SIG-M5 (cell line): ENCODE data around the gene GJB2.
"Not testable (repeated sequence)": the region's sequence is repeated elsewhere in the genome, so short reads cannot be mapped to it uniquely, and the experiment has no call there.

Experiments used
- DNase-seq: peaks from one replicate; lab custom pipeline; 2025; lab: John Stamatoyannopoulos, UW

Gene GJB2

GRCh38 chr13:20165417-20166257 lies 27.1 kb downstream of the GJB2 start:
- DNase-seq = no peak

DNA sequence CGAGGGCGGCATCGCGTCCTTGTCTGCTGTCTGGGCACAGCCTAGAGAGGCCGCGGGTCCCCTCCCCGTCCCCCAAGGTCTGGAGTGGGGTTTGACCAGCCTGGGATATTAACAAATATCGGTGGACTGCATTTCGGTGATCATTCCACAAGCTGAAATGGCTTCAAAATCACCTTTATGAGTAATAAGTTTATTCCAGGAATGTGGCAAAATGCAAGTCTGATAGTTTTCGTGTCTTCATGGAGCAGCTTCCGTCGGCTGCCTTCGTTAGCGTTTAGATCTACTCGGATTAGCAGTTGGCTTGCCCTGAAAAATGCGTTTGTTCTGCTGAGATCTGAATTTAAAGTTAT lies 30.8 kb downstream of the GJB2 start:
- no peak for DNase-seq

DNA sequence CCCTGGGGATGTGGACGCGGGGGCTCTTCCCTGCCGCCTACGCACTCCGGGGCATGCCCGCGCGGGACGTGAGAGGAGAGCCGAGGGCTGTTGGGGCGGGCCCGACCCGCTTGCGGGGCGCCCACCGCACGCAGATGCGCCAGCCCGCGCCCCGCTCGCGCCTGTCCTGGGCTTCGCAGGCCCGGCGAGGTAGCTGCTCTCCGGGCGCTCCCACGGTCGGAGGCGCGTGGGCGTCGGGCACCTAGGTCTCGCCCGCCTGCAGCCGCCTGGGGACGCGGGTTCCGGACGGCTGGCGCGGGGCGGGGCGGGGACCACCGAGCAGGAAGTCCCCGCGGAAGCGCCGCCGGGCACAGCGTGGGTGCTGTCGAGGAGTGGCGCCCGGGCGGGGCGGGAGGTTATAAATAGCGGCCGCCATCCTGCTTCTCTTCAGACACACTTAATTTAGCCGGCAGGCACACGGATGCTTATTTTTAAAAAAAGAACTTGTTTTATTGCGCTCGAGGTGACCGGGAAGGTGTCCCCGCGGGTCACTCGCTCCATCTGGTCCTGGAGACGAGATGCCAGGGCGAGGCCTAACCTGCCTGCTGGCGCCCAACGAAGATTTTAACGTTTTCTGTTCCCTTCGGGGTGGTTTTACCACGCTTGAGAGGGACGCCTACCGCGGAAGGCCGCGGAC lies 31.3 kb downstream of the GJB2 start:
- no peak for DNase-seq

- no peak for DNase-seq
Observed at GRCh38 chr13:20160306-20161274, 32.1 kb downstream of the GJB2 start, which contains the start of gene GJA3. TSS of gene GJA3 (minus strand) at chr13:20161052. CDS start at chr13:20143288, 17,764 bp downstream.

DNA sequence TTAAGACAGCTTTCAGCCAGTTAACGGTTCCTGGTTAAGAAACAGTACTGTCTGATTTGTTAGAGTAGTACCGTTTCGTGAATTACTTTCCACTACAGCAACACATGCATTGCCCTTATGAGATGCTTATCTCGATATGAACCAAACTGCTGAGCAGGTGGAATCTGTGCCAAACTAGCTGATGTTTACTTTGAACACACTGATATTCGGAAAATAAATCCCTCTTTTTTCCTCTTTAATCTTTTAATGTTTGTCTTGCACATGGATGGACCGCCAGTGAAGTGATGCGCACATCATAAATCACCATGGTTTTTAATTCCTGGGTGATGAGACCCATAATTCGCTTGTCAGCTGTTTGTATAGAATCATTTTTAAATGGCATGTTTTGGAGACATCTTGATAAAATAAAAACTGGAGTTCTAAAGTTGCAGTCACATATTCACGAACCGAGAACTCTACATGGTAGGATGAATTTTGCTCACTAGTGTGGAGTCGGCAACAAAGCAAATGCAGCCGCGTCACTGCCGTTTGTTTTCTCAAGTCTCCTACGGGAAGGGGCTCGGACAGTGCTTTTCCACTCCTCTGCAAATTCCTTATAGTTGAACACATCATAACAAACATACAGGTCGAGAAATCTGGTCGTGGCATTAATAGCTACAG lies 33.0 kb downstream of the GJB2 start:
- no peak for DNase-seq

DNA sequence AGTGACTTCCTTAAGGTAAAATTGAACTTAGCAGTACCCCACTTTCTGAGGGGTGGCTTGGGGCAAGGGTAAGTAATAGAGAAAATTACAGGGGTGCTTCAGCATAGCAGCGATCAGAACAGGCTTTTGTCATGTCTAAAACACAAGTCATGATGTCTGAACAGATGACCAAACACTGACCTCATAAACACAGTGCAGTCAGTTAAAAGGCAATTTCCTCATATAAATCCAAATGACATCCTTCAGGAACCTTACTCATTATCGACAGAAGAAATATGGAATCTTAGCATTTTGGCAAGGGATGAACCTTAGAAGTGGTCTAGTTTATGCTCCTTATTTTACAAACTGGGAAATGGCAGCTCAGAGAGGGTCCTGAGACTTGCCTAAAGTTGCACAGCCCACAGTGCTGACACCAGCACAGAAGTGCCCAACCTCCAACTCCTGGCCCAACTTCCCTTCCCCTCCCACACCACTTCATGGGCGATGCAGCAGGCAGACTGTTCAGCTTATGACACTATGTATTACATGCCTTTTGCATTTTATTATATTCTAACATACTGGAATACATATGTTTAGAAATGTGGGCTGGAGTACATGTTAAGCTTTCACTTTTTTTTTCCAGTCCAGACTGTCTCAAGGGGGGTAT lies 35.5 kb downstream of the GJB2 start:
- no peak for DNase-seq

GRCh38 chr13:20156702-20157101 lies 36.0 kb downstream of the GJB2 start:
- DNase-seq = no peak

DNA sequence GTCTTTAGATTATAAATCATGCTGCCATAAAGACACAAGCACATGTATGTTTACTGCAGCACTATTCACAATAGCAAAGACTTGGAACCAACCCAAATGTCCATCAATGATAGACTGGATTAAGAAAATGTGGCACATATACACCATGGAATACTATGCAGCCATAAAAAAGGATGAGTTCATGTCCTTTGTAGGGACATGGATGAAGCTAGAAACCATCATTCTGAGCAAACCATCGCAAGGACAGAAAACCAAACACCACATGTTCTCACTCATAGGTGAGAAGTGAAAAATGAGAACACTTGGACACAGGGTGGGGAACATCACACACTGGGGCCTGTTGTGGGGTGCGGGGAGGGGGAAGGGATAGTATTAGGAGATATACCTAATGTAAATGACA lies 39.4 kb downstream of the GJB2 start:
- DNase-seq = not testable (repeated sequence)

- DNase-seq = no peak
Observed at GRCh38 chr13:20151612-20152011, 41.1 kb downstream of the GJB2 start.

DNA sequence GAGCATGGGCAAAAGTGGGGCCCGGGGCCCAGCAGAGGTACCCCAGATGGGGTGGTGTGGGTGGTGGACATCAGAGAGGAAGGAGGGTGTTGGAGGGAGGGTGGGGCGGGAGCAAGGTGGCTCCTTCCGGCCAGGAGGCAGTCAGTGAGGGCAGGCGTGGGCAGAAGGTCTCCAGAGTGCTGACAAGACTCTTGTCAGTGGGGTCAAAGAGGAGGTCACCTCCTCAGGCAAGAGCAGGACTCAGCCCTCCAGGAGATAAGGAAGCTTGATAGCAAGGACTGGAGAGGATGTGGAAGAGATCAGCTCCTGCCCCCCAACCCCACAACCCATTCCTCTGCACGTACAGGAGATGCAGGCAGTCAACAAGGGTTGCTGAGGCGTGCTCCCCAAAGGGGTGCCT lies 41.7 kb downstream of the GJB2 start:
- no peak for DNase-seq

DNA sequence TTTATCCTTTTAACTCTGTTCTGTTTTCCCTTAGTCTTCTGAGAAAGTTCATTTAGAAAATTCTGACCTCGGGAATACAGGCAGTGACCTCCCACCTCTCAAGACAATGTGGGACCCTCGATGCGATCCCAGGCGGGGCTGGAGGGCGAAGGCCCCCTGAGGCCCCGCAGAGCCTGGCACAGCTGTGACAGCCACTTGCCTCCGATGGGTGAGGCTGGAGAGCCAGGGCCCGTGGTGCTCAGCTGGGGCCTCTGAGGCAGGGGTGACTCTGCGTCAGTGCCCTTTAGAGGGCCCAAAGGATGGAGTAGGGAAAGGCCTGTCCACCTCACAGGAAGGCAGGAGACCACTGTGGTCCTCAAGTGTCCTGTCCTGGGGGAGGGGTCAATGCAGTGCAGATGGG lies 42.2 kb downstream of the GJB2 start:
- no peak for DNase-seq

DNA sequence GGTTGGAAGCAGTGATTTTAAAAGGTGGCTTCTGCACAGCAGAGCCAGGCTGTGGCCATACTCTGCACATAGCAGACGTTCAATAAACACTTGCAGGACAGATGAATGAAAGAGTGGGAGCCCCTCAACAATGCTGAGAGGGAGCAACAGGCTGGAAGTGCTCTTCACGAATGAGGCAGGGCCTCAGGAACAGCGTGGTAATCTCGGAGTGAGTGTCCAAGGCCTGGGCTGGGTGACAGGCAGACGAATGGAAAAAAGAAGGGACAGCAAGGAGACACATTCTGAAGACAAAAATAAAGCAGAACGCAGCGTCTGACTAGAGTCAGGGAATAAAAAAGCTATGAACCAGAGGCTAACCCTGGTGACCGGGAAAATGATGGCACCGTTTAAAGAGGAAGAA lies 43.0 kb downstream of the GJB2 start:
- no peak for DNase-seq

- no peak for DNase-seq
Observed at GRCh38 chr13:20148501-20149183, 44.1 kb downstream of the GJB2 start.

DNA sequence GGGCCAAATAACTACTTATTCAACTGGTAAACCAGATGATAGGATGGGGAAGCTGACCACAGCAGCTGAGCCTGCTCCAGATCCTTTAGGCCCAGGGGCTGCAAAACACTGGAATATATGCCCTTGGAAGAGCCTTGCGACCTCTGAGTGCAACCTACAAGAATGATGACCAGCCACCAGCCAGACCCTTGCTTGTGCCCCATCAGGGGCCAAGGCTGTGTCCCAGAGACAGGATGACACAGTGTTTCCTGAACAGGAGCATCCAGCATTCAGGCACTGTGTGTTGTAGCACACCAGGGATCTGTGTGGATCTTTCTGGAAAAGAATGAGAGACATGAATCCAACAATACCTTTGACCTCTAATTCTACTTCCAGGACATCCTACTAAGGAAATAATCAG lies 46.4 kb downstream of the GJB2 start:
- DNase-seq = no peak

GRCh38 chr13:20145521-20145920 lies 47.2 kb downstream of the GJB2 start:
- no peak for DNase-seq

GRCh38 chr13:20144141-20144850 lies 48.4 kb downstream of the GJB2 start:
- no peak for DNase-seq

- no peak for DNase-seq
Observed at GRCh38 chr13:20142927-20143480, 49.7 kb downstream of the GJB2 start.

DNA sequence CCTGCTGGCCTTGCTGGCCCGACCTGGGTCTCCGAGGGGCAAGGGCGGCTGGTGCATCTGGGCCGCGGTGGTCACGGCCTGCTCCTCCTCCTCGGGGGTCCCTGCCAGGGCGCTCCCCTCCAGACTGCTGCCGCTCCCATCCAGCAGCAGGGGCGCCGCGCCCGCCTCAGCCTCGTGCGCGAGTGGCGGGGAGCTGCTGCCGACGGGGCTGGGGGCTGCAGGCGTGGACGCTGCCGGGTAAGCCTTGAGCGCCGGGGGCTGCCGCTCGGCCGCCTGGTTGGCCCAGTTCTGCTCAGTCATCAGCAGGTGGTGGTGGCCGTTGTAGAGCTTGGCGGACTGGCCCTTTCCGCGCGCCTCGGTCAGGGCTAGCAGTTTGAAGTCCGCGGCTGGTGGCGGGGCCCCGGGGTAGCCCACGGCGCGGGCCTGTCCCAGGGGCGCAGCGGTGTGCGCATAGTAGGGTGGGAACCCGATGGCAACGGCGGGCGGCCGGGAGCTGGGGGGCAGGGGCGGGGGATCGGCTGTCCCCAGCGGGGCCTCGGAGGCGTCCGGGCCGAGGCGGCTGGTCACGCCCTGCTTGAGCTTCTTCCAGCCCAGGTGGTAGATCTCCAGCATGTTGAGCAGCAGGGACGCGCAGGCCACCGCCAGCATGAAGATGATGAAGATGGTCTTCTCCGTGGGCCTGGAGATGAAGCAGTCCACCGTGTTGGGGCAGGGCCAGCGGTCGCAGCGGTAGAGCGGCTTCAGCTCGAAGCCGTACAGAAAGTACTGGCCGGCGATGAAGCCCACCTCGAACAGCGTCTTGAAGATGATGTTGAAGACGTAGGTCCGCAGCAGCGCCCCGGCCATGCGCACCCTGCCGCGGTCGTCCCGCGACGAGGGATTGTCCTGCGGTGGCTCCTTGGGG lies 50.5 kb downstream of the GJB2 start:
- no peak for DNase-seq
